Fibroblast of skin of right quadriceps (primary cell): ENCODE data around the gene PI4KB.

Experiments used
- DNase-seq: peaks from one replicate; pipeline ENCODE4 v3.0.0-alpha.2; 2013

PI4KB gene

GRCh38 chr1:151311011-151311410, 16.2 kb downstream of the PI4KB start:
- no peak for DNase-seq

DNA sequence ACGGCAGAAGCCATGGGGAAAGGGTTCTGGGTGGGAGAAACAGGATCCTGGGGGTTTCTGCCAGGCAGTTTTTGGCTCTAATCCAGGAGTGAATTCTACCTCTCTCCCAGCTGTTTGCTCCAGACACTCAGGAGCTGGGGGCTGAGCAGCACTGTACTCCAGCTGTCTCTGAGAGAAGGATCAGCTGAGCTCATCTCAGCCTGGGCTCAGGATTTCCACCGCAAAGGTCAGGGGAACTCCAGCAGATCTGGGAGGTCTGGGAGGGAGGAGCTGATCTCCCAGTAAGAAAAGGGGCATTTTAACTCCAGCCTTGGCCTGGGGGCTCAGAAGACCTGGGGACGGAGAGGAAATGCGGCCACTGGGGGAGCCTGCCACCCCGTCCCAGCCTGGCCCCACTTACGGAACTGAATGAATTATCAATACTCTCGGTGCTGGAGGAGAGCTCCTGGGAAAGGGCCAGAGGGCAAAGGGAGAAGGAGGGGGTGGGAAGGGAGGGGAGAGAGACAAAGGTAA, 17.3 kb downstream of the PI4KB start:
- DNase-seq = peak; percentile 27

- DNase-seq = no peak
These were observed 32.3 kb downstream of the PI4KB start for GRCh38 chr1:151294742-151295462.

DNA sequence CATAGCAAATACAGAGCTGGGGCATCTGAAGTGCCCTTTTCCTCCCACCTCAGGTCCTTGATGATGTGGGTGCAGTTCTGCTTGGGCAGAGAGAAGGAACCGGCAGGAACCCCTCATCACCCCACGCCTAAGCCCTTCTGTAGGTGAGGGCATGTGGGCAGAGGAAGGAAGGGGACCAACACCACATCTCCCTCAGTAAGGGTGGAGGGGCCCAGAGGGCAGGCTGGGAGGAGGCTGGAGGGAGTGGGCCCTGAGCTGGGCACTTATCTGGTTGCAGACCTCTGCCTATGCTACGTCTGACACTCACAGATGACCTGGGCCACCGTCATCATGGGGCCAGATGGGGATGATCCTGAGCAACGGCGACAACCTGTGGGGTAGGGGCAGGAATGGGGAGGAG, 34.1 kb downstream of the PI4KB start:
- no peak for DNase-seq

GRCh38 chr1:151292207-151293030, 34.8 kb downstream of the PI4KB start:
- no peak for DNase-seq

- DNase-seq = no peak
These were observed 36.4 kb downstream of the PI4KB start for GRCh38 chr1:151290709-151291303.

GRCh38 chr1:151289991-151290708, 37.1 kb downstream of the PI4KB start:
- no peak for DNase-seq

- no peak for DNase-seq
These were observed 37.9 kb downstream of the PI4KB start for GRCh38 chr1:151289080-151289935.

DNA sequence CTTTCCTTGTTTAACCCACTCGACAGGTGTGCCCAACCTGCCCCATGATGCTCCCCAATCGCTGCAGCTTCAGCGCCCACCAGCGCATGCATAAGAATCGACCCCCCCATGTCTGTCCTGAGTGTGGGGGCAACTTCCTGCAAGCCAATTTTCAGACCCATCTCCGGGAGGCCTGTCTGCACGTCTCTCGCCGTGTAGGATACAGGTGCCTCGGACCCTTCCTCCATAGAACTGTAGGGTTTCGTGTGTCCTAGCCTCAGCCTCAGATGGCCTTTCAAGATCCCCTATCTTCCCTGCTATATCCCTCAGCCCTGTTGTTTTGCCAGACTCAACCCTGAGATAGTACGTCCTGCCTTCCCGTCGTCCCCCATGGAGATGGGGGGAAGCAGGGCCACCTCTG, 38.7 kb downstream of the PI4KB start:
- no peak for DNase-seq

DNA sequence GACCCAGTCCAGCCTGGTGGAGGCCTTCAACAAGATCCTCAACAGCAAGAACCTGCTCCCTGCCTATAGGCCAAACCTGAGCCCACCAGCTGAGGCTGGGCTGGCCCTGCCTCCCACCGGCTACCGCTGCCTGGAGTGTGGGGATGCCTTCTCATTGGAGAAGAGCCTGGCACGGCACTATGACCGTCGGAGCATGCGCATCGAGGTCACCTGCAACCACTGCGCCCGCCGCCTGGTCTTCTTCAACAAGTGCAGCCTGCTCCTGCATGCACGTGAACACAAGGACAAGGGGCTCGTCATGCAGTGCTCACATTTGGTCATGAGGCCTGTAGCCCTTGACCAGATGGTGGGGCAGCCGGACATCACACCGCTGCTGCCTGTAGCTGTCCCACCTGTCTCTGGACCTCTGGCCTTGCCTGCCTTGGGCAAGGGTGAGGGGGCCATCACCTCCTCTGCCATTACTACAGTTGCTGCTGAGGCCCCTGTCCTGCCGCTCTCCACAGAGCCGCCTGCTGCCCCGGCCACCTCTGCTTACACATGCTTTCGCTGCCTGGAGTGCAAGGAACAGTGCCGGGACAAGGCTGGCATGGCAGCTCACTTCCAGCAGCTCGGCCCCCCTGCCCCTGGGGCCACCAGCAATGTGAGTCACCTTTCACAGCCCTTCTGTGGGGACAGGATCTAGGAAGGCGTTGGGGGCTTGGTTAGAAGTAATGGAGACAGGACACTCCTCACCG, 39.3 kb downstream of the PI4KB start:
- DNase-seq = no peak

DNA sequence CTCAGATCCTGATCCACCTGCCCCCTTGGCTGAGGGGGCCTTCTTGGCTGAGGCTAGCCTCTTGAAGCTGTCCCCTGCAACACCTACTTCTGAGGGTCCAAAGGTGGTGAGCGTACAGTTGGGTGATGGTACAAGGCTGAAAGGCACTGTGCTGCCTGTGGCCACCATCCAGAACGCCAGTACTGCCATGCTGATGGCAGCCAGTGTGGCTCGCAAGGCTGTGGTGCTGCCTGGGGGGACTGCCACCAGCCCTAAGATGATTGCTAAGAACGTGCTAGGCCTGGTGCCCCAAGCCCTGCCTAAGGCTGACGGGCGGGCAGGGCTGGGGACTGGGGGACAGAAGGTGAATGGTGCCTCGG, 39.9 kb downstream of the PI4KB start:
- DNase-seq = no peak

- no peak for DNase-seq
These were observed 40.4 kb downstream of the PI4KB start for GRCh38 chr1:151286619-151287340.

- no peak for DNase-seq
These were observed 43.1 kb downstream of the PI4KB start for GRCh38 chr1:151284013-151284577.

GRCh38 chr1:151282883-151283725, 44.1 kb downstream of the PI4KB start:
- peak; percentile 13 for DNase-seq

GRCh38 chr1:151281969-151282882, 45.0 kb downstream of the PI4KB start, which contains the start of gene ZNF687:
Gene ZNF687 (plus strand): TSS chr1:151282299. CDS start chr1:151286292, 3,993 bp downstream.
- peak; percentile 100 for DNase-seq

- DNase-seq = peak; percentile 99
These were observed 45.8 kb downstream of the PI4KB start for GRCh38 chr1:151281225-151281968.

DNA sequence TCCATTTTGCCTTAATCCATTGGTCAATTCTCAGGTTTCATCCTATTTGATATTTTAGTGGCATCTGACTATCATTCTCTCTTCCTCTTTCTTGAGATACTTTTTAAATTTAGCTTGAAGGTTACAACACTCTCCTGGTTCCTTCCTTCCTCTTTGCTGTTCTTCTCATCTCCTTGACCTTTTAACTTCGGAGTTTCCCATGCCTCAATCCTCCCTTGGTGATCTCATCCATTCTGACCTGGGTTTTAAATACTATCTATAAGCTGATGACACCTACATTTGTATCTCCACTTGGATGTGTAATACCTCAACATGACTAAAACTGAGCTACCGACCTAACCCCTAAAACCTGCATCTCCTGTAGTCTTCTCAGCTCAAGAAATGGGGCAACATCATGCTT, 50.0 kb downstream of the PI4KB start:
- DNase-seq = no peak
